Activated CD4-positive, alpha-beta T cell treated with anti-CD3 and anti-CD28 coated beads, Interleukin-2, amount 10 ng/mL, durations not matched to agents 7 days and 5 days (primary cell): ENCODE measurements around the gene C20orf141. TPM values are rescaled to one million over a fixed set of nuclear protein-coding genes. Genes with fewer than 3 reads are reported as not detected.
"Not testable (repeated sequence)": the region's sequence is repeated elsewhere in the genome, so short reads cannot be mapped to it uniquely, and the experiment has no call there.

ENCODE experiments used
- CTCF ChIA-PET: fragments of 350-600 bp; sonication (Branson Sonifier 250); formaldehyde crosslinking; loops from one replicate; lab custom pipeline; 2021; ENCODE audit warnings: antibody characterized with exemption; lab: Charles Lee
- POLR2A ChIA-PET: fragments of 350-600 bp; sonication (Branson Sonifier 250); formaldehyde crosslinking; loops from one replicate; lab custom pipeline; 2021; ENCODE audit warnings: antibody characterized with exemption; lab: Charles Lee
- DNase-seq: peaks from one replicate; pipeline ENCODE4 v3.0.0-alpha.2; 2020
- H3K27ac Mint-ChIP-seq: one replicate; pipeline ENCODE4 v1.8.0; 2021; ENCODE audit warnings: mild to moderate bottlenecking, moderate library complexity, mixed read lengths
- H3K27me3 Mint-ChIP-seq: one replicate; pipeline ENCODE4 v1.8.0; 2021; ENCODE audit warnings: mixed read lengths
- H3K36me3 Mint-ChIP-seq: one replicate; pipeline ENCODE4 v1.8.0; 2021; ENCODE audit warnings: low read depth, mixed read lengths
- H3K4me1 Mint-ChIP-seq: one replicate; pipeline ENCODE4 v1.8.0; 2021; ENCODE audit warnings: mixed read lengths
- H3K4me3 Mint-ChIP-seq: one replicate; pipeline ENCODE4 v1.8.0; 2021; ENCODE audit warnings: mild to moderate bottlenecking, moderate library complexity, mixed read lengths
- H3K9me3 Mint-ChIP-seq: one replicate; pipeline ENCODE4 v1.8.0; 2021; ENCODE audit warnings: mixed read lengths
- total RNA-seq, 2 experiments: library from RNA; stranded (reverse); gene quantifications; one replicate each; pipeline ENCODE4 v1.2.3, GENCODE V29; 2021

The C20orf141 gene
- total RNA-seq, 2 experiments from 2014 or later = not detected

DNA sequence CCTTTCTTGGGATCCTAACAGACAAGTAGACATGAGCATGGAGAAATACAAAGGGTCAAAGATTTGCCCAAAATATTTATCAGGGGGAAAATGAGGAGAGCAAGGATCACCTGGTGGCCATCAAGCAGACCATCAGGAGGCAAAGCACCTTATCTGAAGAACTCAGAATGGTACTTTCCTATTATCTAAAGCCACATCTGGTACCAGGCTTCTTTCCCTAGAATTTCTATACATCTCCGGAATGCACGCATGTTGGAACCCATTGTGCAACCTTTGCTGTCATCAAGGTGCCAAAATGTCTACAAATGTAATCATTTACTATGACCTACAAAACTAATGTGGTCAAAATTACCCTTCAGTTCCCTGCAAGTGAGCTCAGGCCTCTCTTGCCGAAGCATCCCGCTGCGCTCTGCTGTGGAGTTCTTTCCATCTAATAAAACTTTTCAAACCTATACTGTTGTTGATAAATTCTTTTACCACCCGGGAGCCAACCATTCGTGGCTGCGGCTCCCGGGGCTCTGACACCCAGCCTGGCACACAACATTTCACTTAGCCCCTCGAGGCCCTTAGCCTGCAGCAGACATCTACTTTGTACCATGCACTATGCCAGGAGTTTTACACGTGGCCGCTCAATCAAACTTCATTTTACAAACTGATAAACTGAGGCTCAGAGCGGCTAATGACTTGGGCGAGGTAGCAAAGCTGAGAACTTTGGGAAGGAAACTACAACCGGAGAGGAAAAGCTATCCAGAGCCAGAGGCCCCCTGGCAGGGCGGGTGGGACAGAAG is 10.6 kb upstream of the C20orf141 start:
- CTCF ChIA-PET = interaction anchor here (1.5 kb wide), 1 partner anchor 9 kb away, joined by 4 read pairs; no protein-coding TSS in a partner anchor
- peaks cover 70% of the 10 kb centered on the region for H3K27me3 Mint-ChIP-seq
- H3K9me3 Mint-ChIP-seq = no peaks in the 10 kb centered on the region
- POLR2A ChIA-PET = no interaction called here
- peaks cover 18% of the 10 kb centered on the region for H3K4me1 Mint-ChIP-seq
- no peak overlapping the region for H3K4me3 Mint-ChIP-seq
- no peak for DNase-seq
- H3K36me3 Mint-ChIP-seq = peaks cover 4% of the 10 kb centered on the region
- no peak overlapping the region for H3K27ac Mint-ChIP-seq

DNA sequence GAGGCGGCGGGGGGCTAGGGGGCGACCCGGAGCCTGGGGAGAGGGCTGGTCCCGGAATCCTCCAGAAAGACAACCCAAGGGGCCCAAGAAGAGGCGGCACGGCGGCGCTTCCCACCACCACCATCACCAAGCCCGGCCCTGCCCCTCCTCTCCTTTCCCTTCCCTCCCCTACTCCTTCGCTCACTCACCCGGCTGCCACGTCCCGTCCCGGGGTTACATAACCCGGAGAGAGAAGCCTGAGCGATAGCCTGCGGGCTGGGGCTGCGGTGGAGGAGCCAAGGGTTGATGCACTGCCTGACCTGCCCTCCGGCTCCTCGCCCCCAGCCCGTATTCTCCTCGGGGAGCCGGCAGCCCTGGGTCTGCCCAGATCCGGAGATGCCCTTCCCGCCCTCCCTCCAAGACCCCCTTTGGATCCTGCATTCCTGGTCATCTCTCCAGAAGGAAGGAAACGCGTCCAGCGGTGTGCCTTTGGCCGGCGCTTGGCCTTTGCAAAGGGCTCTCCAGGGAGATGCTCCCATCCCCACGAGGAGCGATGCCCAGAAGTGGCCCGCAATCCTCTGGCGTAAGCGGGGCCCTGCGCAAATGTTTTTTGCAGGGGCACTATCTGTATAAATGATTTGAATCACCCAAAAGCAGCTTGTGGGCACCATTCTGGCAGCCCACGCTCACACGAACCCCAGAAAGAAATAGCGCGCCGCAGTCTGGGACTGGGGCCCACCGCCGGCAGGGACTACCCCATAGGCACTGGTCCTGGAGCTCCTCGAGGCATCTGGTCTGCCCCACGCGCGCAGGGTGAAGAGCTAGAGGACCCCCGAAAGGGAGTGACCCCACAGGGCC is 9.7 kb upstream of the C20orf141 start:
- peaks cover 4% of the 10 kb centered on the region for H3K36me3 Mint-ChIP-seq
- CTCF ChIA-PET = no interaction called here
- H3K27me3 Mint-ChIP-seq = peaks cover 62% of the 10 kb centered on the region
- DNase-seq = no peak
- H3K4me1 Mint-ChIP-seq = peaks cover 11% of the 10 kb centered on the region
- no peak overlapping the region for H3K4me3 Mint-ChIP-seq
- no peak overlapping the region for H3K27ac Mint-ChIP-seq
- H3K9me3 Mint-ChIP-seq = no peaks in the 10 kb centered on the region
- POLR2A ChIA-PET = no interaction called here

DNA sequence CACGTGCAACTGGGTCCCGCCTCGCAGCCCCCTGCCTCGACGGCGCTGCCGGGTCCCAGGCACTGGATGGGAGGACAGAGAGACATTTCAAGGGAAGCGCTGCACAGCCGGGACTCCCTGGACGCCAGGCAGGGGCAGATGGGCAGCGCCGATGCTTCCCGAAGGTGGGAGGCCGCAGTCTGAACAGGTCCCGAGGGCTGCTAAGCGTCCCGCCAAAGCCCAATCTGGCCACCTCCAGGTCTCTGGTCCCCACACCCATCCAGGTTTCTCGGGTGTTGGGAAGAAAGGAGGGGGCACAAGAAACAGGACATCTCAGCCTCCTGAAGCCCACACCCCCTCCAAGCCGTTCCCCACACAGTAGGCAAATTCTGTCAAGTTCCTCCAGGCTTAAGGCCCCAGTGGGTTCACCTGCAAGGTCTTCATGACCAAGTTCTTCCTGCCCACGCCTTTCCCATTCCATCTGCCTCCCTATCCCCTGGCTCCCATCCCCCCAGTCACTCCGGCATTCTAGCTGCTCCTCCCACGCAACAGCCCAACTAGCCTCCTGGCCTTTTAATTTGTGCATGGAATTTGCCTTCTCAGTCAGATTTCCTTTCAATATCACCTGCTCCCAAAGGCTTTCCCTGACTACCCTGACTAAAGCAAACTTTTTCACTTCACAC is 9.0 kb upstream of the C20orf141 start:
- CTCF ChIA-PET = no interaction called here
- POLR2A ChIA-PET = no interaction called here
- Mint-ChIP-seq H3K27me3 (peaks cover 59% of the 10 kb centered on the region), H3K4me3 (no peak overlapping the region), H3K27ac (no peak overlapping the region), H3K9me3 (no peaks in the 10 kb centered on the region), H3K36me3 (peaks cover 4% of the 10 kb centered on the region), H3K4me1 (peaks cover 8% of the 10 kb centered on the region)
- no peak for DNase-seq

DNA sequence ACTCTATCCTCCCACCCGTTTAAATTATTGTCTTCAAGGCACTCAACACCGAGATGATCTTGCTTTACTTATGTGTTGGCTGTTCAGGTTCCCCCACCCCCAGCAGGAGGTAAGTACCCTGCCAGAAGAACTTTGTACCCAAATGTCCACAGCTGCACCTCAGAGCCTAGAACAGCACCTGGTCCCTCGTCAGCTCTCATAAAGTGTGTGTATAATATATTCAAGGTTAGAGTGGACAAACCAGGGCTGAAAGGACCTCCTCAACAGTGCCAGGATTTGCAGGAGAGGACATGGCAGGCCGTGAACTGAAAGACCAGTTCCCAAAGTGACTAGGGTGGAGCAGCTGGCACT is 8.5 kb upstream of the C20orf141 start:
- DNase-seq = no peak
- Mint-ChIP-seq H3K4me1 (peaks cover 3% of the 10 kb centered on the region), H3K4me3 (no peak overlapping the region), H3K36me3 (peaks cover 3% of the 10 kb centered on the region), H3K27me3 (peaks cover 59% of the 10 kb centered on the region), H3K9me3 (peaks cover 4% of the 10 kb centered on the region), H3K27ac (no peak overlapping the region)
- ChIA-PET CTCF (no interaction called here), POLR2A (interaction anchor here (0.7 kb wide), 1 partner anchor 725 kb away, joined by 3 read pairs; no protein-coding TSS in a partner anchor)

DNA sequence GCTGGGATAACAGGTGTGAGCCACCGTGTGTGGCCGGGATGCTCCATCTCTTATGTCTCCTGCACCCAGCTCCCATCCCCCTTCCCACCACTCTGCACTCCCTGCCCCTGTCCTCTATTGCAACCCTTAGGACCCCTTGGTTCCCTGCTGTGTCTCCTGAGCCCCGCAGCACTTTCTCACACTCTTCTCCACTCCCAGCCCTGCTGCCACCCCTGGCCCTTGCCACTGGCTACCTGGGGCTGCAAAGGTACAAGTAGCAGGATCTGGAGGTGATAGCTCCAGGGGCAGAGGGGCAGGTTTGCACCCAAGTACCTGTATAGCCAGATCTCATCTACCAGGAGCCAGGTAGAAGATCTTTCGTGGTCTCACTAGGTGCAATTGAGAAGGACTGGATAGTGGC is 7.8 kb upstream of the C20orf141 start:
- no peaks in the 10 kb centered on the region for H3K4me1 Mint-ChIP-seq
- H3K27ac Mint-ChIP-seq = no peak overlapping the region
- DNase-seq = no peak
- H3K9me3 Mint-ChIP-seq = peaks cover 7% of the 10 kb centered on the region
- H3K4me3 Mint-ChIP-seq = no peak overlapping the region
- ChIA-PET CTCF (no interaction called here), POLR2A (interaction anchor here (0.7 kb wide), 1 partner anchor 725 kb away, joined by 3 read pairs; no protein-coding TSS in a partner anchor)
- peaks cover 61% of the 10 kb centered on the region for H3K27me3 Mint-ChIP-seq
- peaks cover 5% of the 10 kb centered on the region for H3K36me3 Mint-ChIP-seq

DNA sequence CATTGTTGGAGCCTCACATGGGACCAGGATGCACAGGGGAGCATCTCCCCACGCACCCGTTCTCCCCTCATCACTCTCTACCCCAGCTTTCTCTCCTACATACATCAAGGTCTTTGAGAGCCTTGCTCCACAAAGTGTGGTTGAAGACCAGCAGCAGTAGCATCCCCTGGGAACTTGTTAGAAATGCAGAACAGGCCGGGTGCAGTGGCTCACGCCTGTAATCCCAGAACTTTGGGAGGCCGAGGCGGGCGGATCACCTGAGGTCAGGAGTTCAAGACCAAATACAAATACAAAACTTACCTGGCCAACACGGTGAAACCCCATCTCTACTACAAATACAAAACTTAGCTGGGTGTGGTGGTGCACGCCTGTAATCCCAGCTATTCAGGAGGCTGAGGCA is 6.9 kb upstream of the C20orf141 start:
- DNase-seq, H3K36me3 Mint-ChIP-seq, H3K27ac Mint-ChIP-seq, H3K4me3 Mint-ChIP-seq, POLR2A ChIA-PET, H3K4me1 Mint-ChIP-seq: not testable (repeated sequence)
- Mint-ChIP-seq H3K27me3 (peaks cover 60% of the 10 kb centered on the region), H3K9me3 (peaks cover 11% of the 10 kb centered on the region)
- CTCF ChIA-PET = interaction anchor here (0.6 kb wide), 1 partner anchor 232 kb away, joined by 3 read pairs; no protein-coding TSS in a partner anchor

DNA sequence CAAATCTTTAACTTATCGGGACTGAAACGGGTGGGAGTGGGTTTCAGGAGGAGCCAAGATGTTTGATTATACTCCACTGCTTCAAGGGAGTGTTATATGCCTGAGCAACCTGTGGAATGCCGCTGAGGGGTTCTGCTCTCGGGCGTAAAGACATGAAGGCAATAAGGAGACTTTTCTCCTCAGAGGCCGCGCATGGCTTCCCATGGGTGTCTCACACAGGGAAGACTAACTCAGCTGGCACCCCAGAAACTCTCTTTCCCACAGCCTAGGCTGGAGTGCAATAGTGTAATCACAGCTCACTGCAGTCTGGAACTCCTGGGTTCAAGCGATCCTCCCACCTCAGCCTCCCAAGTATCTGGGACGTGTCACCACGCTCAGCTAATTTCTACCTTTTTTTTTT is 5.1 kb upstream of the C20orf141 start:
- Mint-ChIP-seq H3K27me3 (peaks cover 58% of the 10 kb centered on the region), H3K4me1 (no peaks in the 10 kb centered on the region), H3K27ac (no peak overlapping the region), H3K9me3 (peaks cover 11% of the 10 kb centered on the region), H3K36me3 (peaks cover 2% of the 10 kb centered on the region), H3K4me3 (no peak overlapping the region)
- CTCF ChIA-PET = interaction anchor here (0.6 kb wide), 2 partner anchors 113 to 1191 kb away, joined by 3 read pairs; no protein-coding TSS in a partner anchor
- POLR2A ChIA-PET = no interaction called here
- no peak for DNase-seq

DNA sequence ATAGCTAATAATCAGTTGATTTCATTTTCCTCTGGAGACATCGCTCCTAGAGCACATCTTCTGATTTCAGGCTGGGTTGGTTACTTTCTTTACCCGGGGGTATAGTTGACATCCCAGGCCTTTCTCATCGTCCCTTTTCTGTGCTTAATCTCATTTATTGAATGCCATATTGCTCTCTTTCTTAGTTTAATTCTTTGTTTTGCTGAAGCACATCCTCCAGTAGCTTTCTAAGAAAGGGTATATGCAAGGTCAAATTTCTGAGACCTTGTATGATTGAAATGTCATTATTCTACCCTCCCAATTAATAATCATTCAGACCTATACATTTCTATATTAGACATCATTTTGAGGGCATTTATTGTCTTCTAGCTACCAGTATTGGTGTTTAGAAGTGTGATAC is 2.6 kb upstream of the C20orf141 start:
- CTCF ChIA-PET = interaction anchor here (1.5 kb wide), 1 partner anchor 24 kb away, joined by 3 read pairs; no protein-coding TSS in a partner anchor
- H3K27me3 Mint-ChIP-seq = peaks cover 45% of the 10 kb centered on the region

DNA sequence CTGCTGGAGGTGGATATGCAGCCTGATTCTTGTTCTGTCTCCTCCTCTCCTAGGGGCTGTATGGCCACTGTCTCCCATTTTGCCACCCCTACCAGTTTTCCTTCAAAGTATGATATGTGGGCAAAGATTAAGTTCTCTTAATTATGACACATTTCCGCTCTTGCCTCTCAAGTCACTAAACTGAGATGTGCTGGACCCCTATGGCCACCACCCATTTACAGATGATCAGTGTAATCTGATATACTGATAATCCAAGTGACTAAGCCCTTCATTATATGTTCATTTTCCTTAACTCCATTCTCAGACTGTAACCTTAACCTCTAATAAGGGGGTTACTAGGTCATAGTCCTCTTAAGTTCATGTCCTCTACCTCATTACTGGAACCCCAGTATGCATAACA is 711 bp upstream of the C20orf141 start:
- Mint-ChIP-seq H3K4me1 (no peaks in the 10 kb centered on the region), H3K4me3 (no peak overlapping the region), H3K27ac (no peak overlapping the region), H3K9me3 (peaks cover 11% of the 10 kb centered on the region), H3K36me3 (peaks cover 2% of the 10 kb centered on the region), H3K27me3 (peaks cover 46% of the 10 kb centered on the region)
- ChIA-PET POLR2A (no interaction called here), CTCF (no interaction called here)
- no peak for DNase-seq

More for the DNA sequence above, 2.6 kb upstream of the C20orf141 start:
- H3K36me3 Mint-ChIP-seq = peaks cover 2% of the 10 kb centered on the region
- no peak for DNase-seq
- peaks cover 11% of the 10 kb centered on the region for H3K9me3 Mint-ChIP-seq
- no peak overlapping the region for H3K27ac Mint-ChIP-seq
- H3K4me3 Mint-ChIP-seq = no peak overlapping the region
- POLR2A ChIA-PET = no interaction called here
- no peaks in the 10 kb centered on the region for H3K4me1 Mint-ChIP-seq

DNA sequence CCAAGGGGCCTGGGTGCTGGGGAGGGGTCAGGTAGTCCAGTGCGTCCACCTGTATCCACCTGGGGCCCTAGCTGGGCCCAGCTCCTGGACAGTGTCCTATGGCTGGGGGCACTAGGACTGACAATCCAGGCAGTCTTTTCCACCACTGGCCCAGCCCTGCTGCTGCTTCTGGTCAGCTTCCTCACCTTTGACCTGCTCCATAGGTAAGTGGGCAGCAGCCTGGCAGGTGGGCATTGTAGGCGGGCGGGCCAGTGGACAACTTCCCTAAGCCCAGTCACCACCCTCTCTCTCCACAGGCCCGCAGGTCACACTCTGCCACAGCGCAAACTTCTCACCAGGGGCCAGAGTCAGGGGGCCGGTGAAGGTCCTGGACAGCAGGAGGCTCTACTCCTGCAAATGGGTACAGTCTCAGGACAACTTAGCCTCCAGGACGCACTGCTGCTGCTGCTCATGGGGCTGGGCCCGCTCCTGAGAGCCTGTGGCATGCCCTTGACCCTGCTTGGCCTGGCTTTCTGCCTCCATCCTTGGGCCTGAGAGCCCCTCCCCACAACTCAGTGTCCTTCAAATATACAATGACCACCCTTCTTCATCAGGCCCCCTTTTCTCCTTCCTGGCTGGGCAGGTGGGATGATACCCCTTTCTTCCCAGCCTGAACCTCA is 584 bp downstream of the C20orf141 start:
- H3K4me1 Mint-ChIP-seq = peaks cover 6% of the 10 kb centered on the region
- POLR2A ChIA-PET = no interaction called here
- no peak overlapping the region for H3K27ac Mint-ChIP-seq
- peaks cover 11% of the 10 kb centered on the region for H3K9me3 Mint-ChIP-seq
- peaks cover 6% of the 10 kb centered on the region for H3K36me3 Mint-ChIP-seq
- DNase-seq = no peak
- peaks cover 56% of the 10 kb centered on the region for H3K27me3 Mint-ChIP-seq
- CTCF ChIA-PET = no interaction called here
- no peak overlapping the region for H3K4me3 Mint-ChIP-seq

DNA sequence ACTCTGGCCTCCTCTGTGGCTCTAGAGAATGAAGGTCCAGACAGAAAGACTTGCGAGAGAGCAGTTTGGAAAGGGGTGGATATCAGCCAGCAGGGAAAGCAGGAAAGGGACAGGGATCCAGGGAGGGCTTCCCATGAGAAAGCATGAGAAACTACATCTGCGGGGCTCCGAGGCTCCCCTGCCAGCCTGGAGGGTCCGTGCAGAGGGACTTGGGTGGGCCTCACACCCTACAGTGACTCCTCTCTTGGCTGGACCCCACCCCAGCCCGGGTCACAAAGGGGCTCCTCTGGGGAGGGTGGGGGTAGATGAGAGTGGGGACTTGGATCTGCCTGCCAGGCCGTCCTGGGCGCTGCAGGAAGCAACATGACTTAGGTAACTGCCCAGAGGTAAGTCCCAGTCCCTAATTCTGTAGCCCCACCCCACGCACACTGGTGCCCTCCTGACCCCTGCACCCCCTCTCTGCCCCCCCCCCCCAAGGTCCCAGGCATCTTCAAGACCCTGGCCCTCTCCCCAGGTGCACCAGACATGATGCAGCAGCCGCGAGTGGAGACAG is 1.3 kb downstream of the C20orf141 start, which contains the start of gene TMEM239:
Gene TMEM239, plus strand, starts transcription at position 335 of the 553 bp plus-strand sequence. Its CDS starts 191 bp downstream, at position 526.
- POLR2A ChIA-PET = no interaction called here
- Mint-ChIP-seq H3K36me3 (peaks cover 6% of the 10 kb centered on the region), H3K9me3 (peaks cover 9% of the 10 kb centered on the region), H3K27ac (no peak within 1 kb of the TSS), H3K27me3 (peaks cover 56% of the 10 kb centered on the region), H3K4me1 (peaks cover 10% of the 10 kb centered on the region), H3K4me3 (no peak within 1 kb of the TSS)
- no peak for DNase-seq
- CTCF ChIA-PET = no interaction called here
